Type B pancreatic cell (in vitro differentiated cells): ENCODE measurements around the gene RFTN1. TPM values are rescaled to one million over a fixed set of nuclear protein-coding genes. Genes with fewer than 3 reads are reported as not detected.

Experiments used
- DNase-seq: peaks from one replicate; pipeline ENCODE4 v3.0.0; 2021; ENCODE audit warnings: mixed read lengths; ENCODE audit not compliant: unreplicated experiment; ENCODE audit errors: extremely low spot score
- H3K27ac Mint-ChIP-seq: 2 replicates; pipeline ENCODE4 v1.8.0; 2021; ENCODE audit warnings: mild to moderate bottlenecking, mixed read lengths
- H3K27me3 Mint-ChIP-seq: 2 replicates; pipeline ENCODE4 v1.8.0; 2021; ENCODE audit warnings: mixed read lengths
- H3K36me3 Mint-ChIP-seq: 2 replicates; pipeline ENCODE4 v1.8.0; 2021; ENCODE audit warnings: mixed read lengths
- H3K4me1 Mint-ChIP-seq: one replicate; pipeline ENCODE4 v1.8.0; 2021; ENCODE audit warnings: mixed read lengths; ENCODE audit not compliant: unreplicated experiment
- H3K4me3 Mint-ChIP-seq: 2 replicates; pipeline ENCODE4 v1.8.0; 2021; ENCODE audit warnings: mild to moderate bottlenecking, mixed read lengths
- H3K9me3 Mint-ChIP-seq: 2 replicates; pipeline ENCODE4 v1.8.0; 2021; ENCODE audit warnings: mixed read lengths
- total RNA-seq: library from RNA; stranded (reverse); gene quantifications from 2 replicates; pipeline ENCODE4 v1.2.1, GENCODE V29; 2021; ENCODE audit warnings: low replicate concordance
- TF ChIP-seq, protein P1 (sequence below): fragments of 200-600 bp; sonication (generic); conservative IDR thresholded peaks from 2 replicates; pipeline ENCODE4 v1.5.0; 2021; ENCODE audit warnings: antibody characterized with exemption, mild to moderate bottlenecking

Gene RFTN1
- total RNA-seq, 1 donor from 2014 or later: 18.3 TPM

DNA sequence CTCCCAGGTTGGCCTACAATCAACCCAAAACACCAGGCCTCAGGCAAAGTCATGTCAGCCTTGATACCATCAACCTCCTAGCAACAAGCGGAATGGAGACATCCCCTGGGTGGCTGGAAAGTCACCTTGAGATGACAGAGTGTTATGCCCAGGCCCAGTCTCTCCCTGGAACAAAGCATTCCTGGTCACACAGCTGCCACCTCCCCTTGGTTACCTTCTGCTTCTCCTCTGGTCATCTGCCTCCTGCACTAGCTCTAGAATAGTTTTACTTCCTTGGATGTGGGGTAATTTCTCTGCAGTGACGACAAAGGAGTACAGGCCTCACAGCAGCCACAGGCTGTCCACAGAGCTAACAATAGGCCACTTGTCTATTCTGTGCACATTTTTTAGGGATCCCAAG is 114.9 kb downstream of the RFTN1 start:
- DNase-seq: no peak
- Mint-ChIP-seq H3K36me3 (peaks cover 4% of the 10 kb centered on the region), H3K4me1 (peaks cover 28% of the 10 kb centered on the region), H3K9me3 (peaks cover 4% of the 10 kb centered on the region), H3K4me3 (no peak overlapping the region), H3K27me3 (no peaks in the 10 kb centered on the region), H3K27ac (no peak overlapping the region)
- TF ChIP-seq, protein P1, sequence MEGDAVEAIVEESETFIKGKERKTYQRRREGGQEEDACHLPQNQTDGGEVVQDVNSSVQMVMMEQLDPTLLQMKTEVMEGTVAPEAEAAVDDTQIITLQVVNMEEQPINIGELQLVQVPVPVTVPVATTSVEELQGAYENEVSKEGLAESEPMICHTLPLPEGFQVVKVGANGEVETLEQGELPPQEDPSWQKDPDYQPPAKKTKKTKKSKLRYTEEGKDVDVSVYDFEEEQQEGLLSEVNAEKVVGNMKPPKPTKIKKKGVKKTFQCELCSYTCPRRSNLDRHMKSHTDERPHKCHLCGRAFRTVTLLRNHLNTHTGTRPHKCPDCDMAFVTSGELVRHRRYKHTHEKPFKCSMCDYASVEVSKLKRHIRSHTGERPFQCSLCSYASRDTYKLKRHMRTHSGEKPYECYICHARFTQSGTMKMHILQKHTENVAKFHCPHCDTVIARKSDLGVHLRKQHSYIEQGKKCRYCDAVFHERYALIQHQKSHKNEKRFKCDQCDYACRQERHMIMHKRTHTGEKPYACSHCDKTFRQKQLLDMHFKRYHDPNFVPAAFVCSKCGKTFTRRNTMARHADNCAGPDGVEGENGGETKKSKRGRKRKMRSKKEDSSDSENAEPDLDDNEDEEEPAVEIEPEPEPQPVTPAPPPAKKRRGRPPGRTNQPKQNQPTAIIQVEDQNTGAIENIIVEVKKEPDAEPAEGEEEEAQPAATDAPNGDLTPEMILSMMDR: no peak

DNA sequence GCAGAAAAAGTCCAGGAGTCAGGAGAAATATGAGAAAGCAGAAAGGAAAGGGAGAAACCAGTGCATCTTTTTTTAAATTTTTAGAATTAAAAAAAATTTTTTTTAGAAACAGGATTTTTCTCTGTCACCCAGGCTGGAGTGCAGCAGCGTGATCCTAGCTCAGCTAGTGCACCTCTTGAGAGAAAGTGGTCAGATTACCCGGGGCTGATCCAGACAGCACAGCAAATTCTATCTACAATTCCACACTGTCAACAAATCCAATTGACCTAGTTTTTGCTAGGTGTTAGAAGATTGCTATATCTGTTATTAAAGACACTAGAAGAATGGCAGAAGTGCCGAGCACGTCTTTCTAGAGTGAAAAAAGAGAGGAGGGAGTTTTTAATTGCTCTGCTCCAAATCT is 117.3 kb downstream of the RFTN1 start:
- no peak for DNase-seq
- Mint-ChIP-seq H3K36me3 (no peaks in the 10 kb centered on the region), H3K9me3 (peaks cover 4% of the 10 kb centered on the region), H3K4me3 (no peak overlapping the region), H3K27me3 (no peaks in the 10 kb centered on the region), H3K4me1 (peaks cover 29% of the 10 kb centered on the region), H3K27ac (no peak overlapping the region)
- TF ChIP-seq, protein P1: no peak

DNA sequence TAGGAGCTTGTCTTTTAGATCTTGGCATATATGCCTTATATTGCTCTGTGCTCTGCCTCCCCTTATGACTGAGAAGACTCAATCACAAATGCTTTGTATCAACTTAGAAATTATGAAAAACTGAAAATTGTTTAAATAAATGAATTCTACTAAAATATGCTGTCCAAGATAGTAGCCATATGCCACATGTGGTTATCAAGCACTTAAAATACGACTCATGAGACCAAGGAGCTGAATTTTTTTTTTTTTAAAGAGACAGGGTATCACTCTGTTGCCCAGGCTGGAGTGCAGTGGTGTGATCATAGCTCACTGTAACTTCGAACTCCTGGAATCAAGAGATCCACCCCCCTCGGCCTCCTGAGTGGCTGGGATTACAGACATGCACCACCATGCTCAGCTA is 118.3 kb downstream of the RFTN1 start:
- Mint-ChIP-seq H3K36me3 (no peaks in the 10 kb centered on the region), H3K27me3 (no peaks in the 10 kb centered on the region), H3K4me1 (peaks cover 24% of the 10 kb centered on the region), H3K4me3 (no peak overlapping the region), H3K9me3 (peaks cover 4% of the 10 kb centered on the region), H3K27ac (no peak overlapping the region)
- TF ChIP-seq, protein P1: no peak
- no peak for DNase-seq

DNA sequence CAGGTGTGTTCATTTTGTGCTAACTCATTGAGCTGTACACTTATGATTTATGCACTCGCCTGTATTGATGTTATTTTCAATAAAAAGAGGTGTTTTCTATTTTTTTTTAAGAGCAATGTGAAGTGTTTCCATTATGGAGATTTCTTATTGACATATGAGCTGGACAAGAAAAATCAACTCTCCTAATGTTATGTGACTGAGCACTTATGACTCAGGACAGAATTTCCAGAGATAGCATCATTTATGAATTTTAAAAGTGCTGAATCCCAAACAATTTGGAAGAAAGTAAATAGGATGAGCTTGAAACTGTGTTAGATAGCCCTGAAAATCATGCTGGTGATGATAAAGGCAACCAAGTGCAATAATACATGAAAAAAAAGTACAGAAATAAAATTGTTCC is 118.9 kb downstream of the RFTN1 start:
- TF ChIP-seq, protein P1: no peak
- H3K9me3 Mint-ChIP-seq: peaks cover 4% of the 10 kb centered on the region
- no peak for DNase-seq
- no peak overlapping the region for H3K4me3 Mint-ChIP-seq
- H3K27me3 Mint-ChIP-seq: no peaks in the 10 kb centered on the region
- H3K27ac Mint-ChIP-seq: no peak overlapping the region
- H3K4me1 Mint-ChIP-seq: peaks cover 23% of the 10 kb centered on the region
- no peaks in the 10 kb centered on the region for H3K36me3 Mint-ChIP-seq

DNA sequence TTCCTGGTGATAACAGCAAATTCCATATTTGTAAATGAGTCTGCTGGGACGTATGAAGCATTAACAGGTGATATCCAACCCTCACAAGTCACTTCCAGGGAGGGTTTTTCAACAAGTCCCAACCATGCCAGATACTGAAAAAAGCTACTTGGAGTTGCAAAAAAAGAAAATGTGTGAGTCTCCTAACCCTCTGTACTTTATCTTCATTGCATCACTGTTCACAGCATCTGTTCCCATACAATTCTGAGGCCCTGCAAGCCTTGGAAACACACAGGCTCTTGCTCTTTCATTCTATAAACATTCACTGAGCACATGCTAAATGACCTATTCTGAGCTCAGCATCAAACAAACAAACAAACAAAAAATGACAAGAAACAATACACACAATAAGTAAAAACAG is 120.8 kb downstream of the RFTN1 start:
- no peaks in the 10 kb centered on the region for H3K27me3 Mint-ChIP-seq
- no peak overlapping the region for H3K27ac Mint-ChIP-seq

More for the DNA sequence above, 120.8 kb downstream of the RFTN1 start:
- Mint-ChIP-seq H3K9me3 (peaks cover 4% of the 10 kb centered on the region), H3K4me1 (peaks cover 37% of the 10 kb centered on the region), H3K36me3 (no peaks in the 10 kb centered on the region), H3K4me3 (no peak overlapping the region)
- TF ChIP-seq, protein P1: no peak
- no peak for DNase-seq
